ENCODE measurements around the gene DDHD1. TPM values are rescaled to one million over a fixed set of nuclear protein-coding genes. Genes with fewer than 3 reads are reported as not detected.
"Not testable (repeated sequence)": the region's sequence is repeated elsewhere in the genome, so short reads cannot be mapped to it uniquely, and the experiment has no call there.

The DDHD1 gene
- total and polyA plus RNA-seq, 7 experiments from 2014 or later: 6.7 to 103 (median 48.2) TPM

DNA sequence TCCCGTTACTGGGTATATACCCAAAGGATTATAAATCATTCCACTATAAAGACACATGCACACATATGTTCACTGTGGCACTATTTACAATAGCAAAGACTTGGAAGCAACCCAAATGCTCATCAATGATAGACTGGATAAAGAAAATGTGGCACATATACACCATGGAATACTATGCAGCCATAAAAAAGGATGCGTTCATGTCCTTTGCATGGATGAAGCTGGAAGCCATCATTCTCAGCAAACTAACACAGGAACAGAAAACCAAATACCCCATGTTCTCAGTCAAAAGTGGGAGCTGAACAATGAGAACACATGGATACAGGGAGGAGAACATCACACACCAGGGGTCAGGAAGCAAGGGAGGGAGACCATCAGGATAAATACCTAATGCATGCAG lies 31.7 kb downstream of the DDHD1 start:
- intact Hi-C loops (cut with micrococcal nuclease); POLR2A ChIA-PET; H3K27ac ChIP-seq (ENCODE audit: low read depth, low read length); H3K27me3 ChIP-seq (ENCODE audit: control insufficient read depth in 2 of 2, insufficient read depth in 2 of 2, low read length in 2 of 2); H3K27me3 Mint-ChIP-seq; ATAC-seq; H3K4me3 ChIP-seq (ENCODE audit: low read length); H3K4me1 ChIP-seq (ENCODE audit: control insufficient read depth in 2 of 2, insufficient read depth in 2 of 2, low read length in 2 of 2); DNase-seq; H3K9me3 ChIP-seq (ENCODE audit: control insufficient read depth in 2 of 3, low read length in 3 of 3); H3K27ac Mint-ChIP-seq; H3K36me3 ChIP-seq (ENCODE audit: control insufficient read depth in 2 of 3, insufficient read depth in 3 of 3, low read length in 3 of 3); H3K4me3 Mint-ChIP-seq: not testable (repeated sequence)
- H3K4me1 Mint-ChIP-seq: peaks cover 26 to 68% (median 57%) of the 10 kb centered on the region in 7 donors
- H3K9me3 Mint-ChIP-seq: peaks cover 0 to 52% (median 13%) of the 10 kb centered on the region in 11 donors
- H3K36me3 Mint-ChIP-seq: peaks cover 11 to 55% (median 37%) of the 10 kb centered on the region in 5 donors
- CTCF ChIA-PET: interaction anchor here (0.6 kb wide), 1 partner anchor 9 kb away, joined by 4 read pairs; no protein-coding TSS in a partner anchor

DNA sequence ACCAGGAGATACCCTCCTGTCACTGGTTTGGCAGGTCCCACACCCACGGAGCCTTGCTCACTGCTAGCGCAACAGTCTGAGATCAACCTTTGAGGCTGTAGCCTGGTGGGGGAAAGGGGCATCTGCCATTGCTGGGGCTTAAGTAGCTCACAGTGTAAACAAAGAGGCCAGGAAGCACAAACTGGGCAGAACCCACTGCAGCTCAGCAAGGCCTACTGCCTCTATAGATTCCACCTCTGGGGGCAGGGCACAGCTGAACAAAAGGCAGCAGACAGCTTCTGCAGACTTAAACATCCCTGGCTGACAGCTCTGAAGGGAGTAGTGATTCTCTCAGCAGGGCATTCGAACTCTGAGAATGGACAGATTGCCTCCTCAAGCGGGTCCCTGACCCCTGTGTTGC lies 35.6 kb downstream of the DDHD1 start:
- peaks cover 19 to 70% (median 44%) of the 10 kb centered on the region in 5 donors for H3K36me3 Mint-ChIP-seq
- H3K27me3 Mint-ChIP-seq; H3K27me3 ChIP-seq (ENCODE audit: control insufficient read depth in 2 of 2, insufficient read depth in 2 of 2, low read length in 2 of 2); H3K9me3 ChIP-seq (ENCODE audit: control insufficient read depth in 2 of 3, low read length in 3 of 3); ATAC-seq; H3K4me3 ChIP-seq (ENCODE audit: low read length); H3K36me3 ChIP-seq (ENCODE audit: control insufficient read depth in 2 of 3, insufficient read depth in 3 of 3, low read length in 3 of 3); CTCF ChIA-PET; H3K27ac ChIP-seq (ENCODE audit: low read depth, low read length); DNase-seq: not testable (repeated sequence)
- H3K4me1 Mint-ChIP-seq: peaks cover 41 to 88% (median 68%) of the 10 kb centered on the region in 7 donors
- H3K9me3 Mint-ChIP-seq: peaks cover 0 to 70% (median 21%) of the 10 kb centered on the region in 11 donors
- H3K4me3 Mint-ChIP-seq: peak overlapping the region in 1 of 10 donors; percentile 44
- POLR2A ChIA-PET: interaction anchor here (1.1 kb wide), 1 partner anchor 34 kb away, joined by 3 read pairs; no protein-coding TSS in a partner anchor
- peaks cover 0 to 12% of the 10 kb centered on the region in 2 donors for H3K4me1 ChIP-seq (ENCODE audit: control insufficient read depth in 2 of 2, insufficient read depth in 2 of 2, low read length in 2 of 2)
- peak overlapping the region in 1 of 9 donors; percentile 73 for H3K27ac Mint-ChIP-seq
- intact Hi-C loops (cut with micrococcal nuclease): loop anchor here in 1 of 2 donors (1.0 kb wide), 1 partner anchor 8 kb away; no protein-coding TSS in a partner anchor

- ATAC-seq: no peak
- H3K4me1 ChIP-seq (ENCODE audit: control insufficient read depth in 2 of 2, insufficient read depth in 2 of 2, low read length in 2 of 2): peaks cover 13 to 22% of the 10 kb centered on the region in 2 donors
Observed at GRCh38 chr14:53113989-53114388, 39.1 kb downstream of the DDHD1 start.

GRCh38 chr14:53110096-53110495 lies 43.0 kb downstream of the DDHD1 start:
- no peak overlapping the region for H3K4me3 Mint-ChIP-seq
- H3K4me1 ChIP-seq (ENCODE audit: control insufficient read depth in 2 of 2, insufficient read depth in 2 of 2, low read length in 2 of 2): peaks cover 28 to 29% of the 10 kb centered on the region in 2 donors
- H3K9me3 ChIP-seq (ENCODE audit: control insufficient read depth in 2 of 3, low read length in 3 of 3): no peaks in the 10 kb centered on the region
- peaks cover 0 to 25% (median 4%) of the 10 kb centered on the region in 5 donors for H3K36me3 Mint-ChIP-seq
- DNase-seq: no peak
- peaks cover 12 to 53% (median 24%) of the 10 kb centered on the region in 7 donors for H3K4me1 Mint-ChIP-seq
- ChIA-PET POLR2A (interaction anchor here (0.6 to 6.2 kb wide), 3 partner anchors 40 to 189 kb away, joined by 3 to 65 read pairs (median 4); partner anchors contain the start of gene DDHD1), CTCF (interaction anchor here (1.4 to 2.6 kb wide), 3 partner anchors 14 to 42 kb away, joined by 3 to 13 read pairs (median 8); partner anchors contain the start of gene DDHD1)
- H3K36me3 ChIP-seq (ENCODE audit: control insufficient read depth in 2 of 3, insufficient read depth in 3 of 3, low read length in 3 of 3): no peaks in the 10 kb centered on the region
- no peak overlapping the region for H3K27ac Mint-ChIP-seq
- no peak for ATAC-seq
- peaks cover 0 to 9% (median 4%) of the 10 kb centered on the region in 11 donors for H3K9me3 Mint-ChIP-seq
- intact Hi-C loops (cut with micrococcal nuclease): no loop called here
- no peaks in the 10 kb centered on the region for H3K27me3 Mint-ChIP-seq
- H3K4me3 ChIP-seq (ENCODE audit: low read length): no peak overlapping the region
- H3K27ac ChIP-seq (ENCODE audit: low read depth, low read length): peak overlapping the region; percentile 67
- H3K27me3 ChIP-seq (ENCODE audit: control insufficient read depth in 2 of 2, insufficient read depth in 2 of 2, low read length in 2 of 2): no peaks in the 10 kb centered on the region

More at GRCh38 chr14:53113989-53114388, 39.1 kb downstream of the DDHD1 start:
- no peak for DNase-seq
- Mint-ChIP-seq H3K27ac (peak overlapping the region in 3 of 9 donors; percentile 22 to 74 (median 52)), H3K4me3 (peak overlapping the region in 1 of 10 donors; percentile 24), H3K27me3 (no peaks in the 10 kb centered on the region), H3K4me1 (peaks cover 28 to 67% (median 53%) of the 10 kb centered on the region in 7 donors), H3K36me3 (peaks cover 18 to 38% (median 21%) of the 10 kb centered on the region in 5 donors), H3K9me3 (peaks cover 0 to 35% (median 14%) of the 10 kb centered on the region in 11 donors)
- Histone ChIP-seq H3K4me3 (ENCODE audit: low read length) (no peak overlapping the region), H3K9me3 (ENCODE audit: control insufficient read depth in 2 of 3, low read length in 3 of 3) (peaks cover 0 to 3% (median 0%) of the 10 kb centered on the region in 3 experiments), H3K27me3 (ENCODE audit: control insufficient read depth in 2 of 2, insufficient read depth in 2 of 2, low read length in 2 of 2) (no peaks in the 10 kb centered on the region), H3K36me3 (ENCODE audit: control insufficient read depth in 2 of 3, insufficient read depth in 3 of 3, low read length in 3 of 3) (no peaks in the 10 kb centered on the region), H3K27ac (ENCODE audit: low read depth, low read length) (no peak overlapping the region)
- ChIA-PET CTCF (no interaction called here), POLR2A (no interaction called here)
- intact Hi-C loops (cut with micrococcal nuclease): no loop called here

DNA sequence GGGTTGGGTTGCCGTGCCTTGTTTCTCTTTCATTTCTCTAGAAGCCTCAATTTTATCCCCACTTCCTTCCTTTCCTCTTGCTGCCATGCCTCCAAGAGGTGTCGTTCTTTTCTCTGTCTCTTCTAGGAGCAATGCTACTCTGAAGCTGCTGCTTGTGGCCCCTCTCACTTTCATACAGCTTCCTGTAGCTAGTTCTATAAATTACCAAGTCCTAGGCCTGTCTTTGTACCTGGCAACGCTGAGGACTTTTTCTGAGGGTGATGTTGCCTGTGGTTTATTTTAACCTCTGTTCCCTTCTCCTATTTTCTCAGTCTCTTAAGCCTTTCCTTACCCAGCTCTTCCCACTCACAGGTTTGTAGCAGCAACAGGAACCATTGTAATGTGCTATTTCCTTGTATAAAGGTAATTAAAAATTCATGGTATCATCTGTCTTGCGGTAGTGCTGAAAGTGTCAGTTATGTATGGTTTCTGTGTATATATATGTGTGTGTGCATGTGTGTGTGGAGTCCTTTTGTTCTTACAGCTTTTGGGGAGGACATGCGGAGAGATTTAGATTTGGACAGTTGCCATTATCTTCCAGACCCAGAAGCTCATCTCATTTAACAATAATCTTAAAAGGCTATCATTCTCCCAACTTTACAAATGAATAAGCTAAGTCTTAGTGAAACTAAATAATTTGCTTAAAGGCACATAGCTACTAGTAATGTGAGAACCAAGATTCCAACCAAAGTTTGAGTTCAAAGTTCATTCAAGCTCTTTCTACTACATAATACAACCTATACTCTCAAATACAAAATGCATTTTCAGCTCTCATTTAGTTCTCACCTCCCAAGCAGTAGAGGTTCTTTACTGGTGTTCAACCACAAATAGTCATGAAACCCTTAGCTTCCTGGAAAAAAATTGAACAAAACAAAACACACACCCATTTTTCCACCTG lies 43.8 kb downstream of the DDHD1 start:
- CTCF ChIA-PET: interaction anchor here (1.4 to 2.6 kb wide), 3 partner anchors 15 to 43 kb away, joined by 3 to 13 read pairs (median 8); partner anchors contain the start of gene DDHD1
- Histone ChIP-seq H3K4me3 (ENCODE audit: low read length) (peak overlapping the region; percentile 70), H3K9me3 (ENCODE audit: control insufficient read depth in 2 of 3, low read length in 3 of 3) (no peaks in the 10 kb centered on the region), H3K36me3 (ENCODE audit: control insufficient read depth in 2 of 3, insufficient read depth in 3 of 3, low read length in 3 of 3) (no peaks in the 10 kb centered on the region), H3K27ac (ENCODE audit: low read depth, low read length) (peak overlapping the region; percentile 67), H3K4me1 (ENCODE audit: control insufficient read depth in 2 of 2, insufficient read depth in 2 of 2, low read length in 2 of 2) (peaks cover 28 to 29% of the 10 kb centered on the region in 2 donors), H3K27me3 (ENCODE audit: control insufficient read depth in 2 of 2, insufficient read depth in 2 of 2, low read length in 2 of 2) (no peaks in the 10 kb centered on the region)
- intact Hi-C loops (cut with micrococcal nuclease): loop anchor here (1.0 to 5.0 kb wide), 8 partner anchors 8 to 557 kb away; partner anchors contain the start of genes GPR137C (in 2 of the 2), TXNDC16 (in 2 of the 2) and DDHD1 (in 1 of the 2)
- DNase-seq (peak in 8 of 9 donors; percentile 37 to 62 (median 57)), ATAC-seq (peak; percentile 85)
- peaks cover 0 to 20% (median 0%) of the 10 kb centered on the region in 5 donors for H3K36me3 Mint-ChIP-seq
- POLR2A ChIA-PET: interaction anchor here (0.9 to 6.2 kb wide), 4 partner anchors 13 to 43 kb away, joined by 3 to 65 read pairs (median 4); partner anchors contain the start of gene DDHD1
- no peak overlapping the region for H3K4me3 Mint-ChIP-seq
- H3K9me3 Mint-ChIP-seq: peaks cover 0 to 6% (median 0%) of the 10 kb centered on the region in 11 donors
- peaks cover 10 to 46% (median 16%) of the 10 kb centered on the region in 7 donors for H3K4me1 Mint-ChIP-seq
- no peaks in the 10 kb centered on the region for H3K27me3 Mint-ChIP-seq
- no peak overlapping the region for H3K27ac Mint-ChIP-seq
